Adrenal gland (tissue), 5 donors: Measurements from ENCODE around the gene SIGLEC10.

Source experiments
- POLR2A ChIP-seq, 2 donors: fragments of 450-650 bp; IDR thresholded peaks; one replicate each; pipeline ENCODE4 v1.6.1; 2017; ENCODE audit warnings: antibody characterized with exemption in 2 of 2, mild to moderate bottlenecking in 2 of 2, moderate library complexity in 1 of 2
- TF ChIP-seq, protein P1 (sequence below), 6 experiments: fragments of 450-650 bp in 4 of 6; fragments of 200-600 bp in 2 of 6; sonication (generic) in 1 of 6; IDR thresholded peaks; 1 replicate in 5 of 6; 2 replicates in 1 of 6; pipeline versions ENCODE4 v1.5.1 to v1.8.0; 2016 to 2021; ENCODE audit warnings: antibody characterized with exemption in 6 of 6, mild to moderate bottlenecking in 2 of 6, moderate library complexity in 1 of 6
- donor health status: DM: no; HTN: no; CAD: no.

DNA sequence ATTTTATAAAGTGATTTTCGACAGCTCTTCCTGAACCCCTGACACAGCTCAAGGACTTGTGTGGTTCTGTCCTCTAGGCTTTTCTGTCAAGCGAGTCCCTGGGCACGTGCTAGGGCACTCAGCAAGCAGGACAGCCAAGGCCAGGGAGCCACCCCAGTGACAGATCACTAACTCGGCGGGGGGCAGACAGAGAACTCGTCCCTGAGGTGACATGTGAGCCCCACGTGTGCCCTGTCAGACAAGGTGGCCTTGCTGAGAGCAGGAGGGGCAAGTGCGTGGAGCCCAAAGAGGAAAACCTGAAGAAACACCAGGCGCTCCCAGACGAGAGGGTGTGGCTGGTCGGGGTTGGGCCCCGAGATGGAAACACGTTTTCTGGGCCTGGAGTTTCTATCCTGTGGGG is 56.2 kb downstream of the SIGLEC10 start:
- no peak for TF ChIP-seq POLR2A (IDR thresholded peaks at IDR 0.05)
- TF ChIP-seq, protein P1, sequence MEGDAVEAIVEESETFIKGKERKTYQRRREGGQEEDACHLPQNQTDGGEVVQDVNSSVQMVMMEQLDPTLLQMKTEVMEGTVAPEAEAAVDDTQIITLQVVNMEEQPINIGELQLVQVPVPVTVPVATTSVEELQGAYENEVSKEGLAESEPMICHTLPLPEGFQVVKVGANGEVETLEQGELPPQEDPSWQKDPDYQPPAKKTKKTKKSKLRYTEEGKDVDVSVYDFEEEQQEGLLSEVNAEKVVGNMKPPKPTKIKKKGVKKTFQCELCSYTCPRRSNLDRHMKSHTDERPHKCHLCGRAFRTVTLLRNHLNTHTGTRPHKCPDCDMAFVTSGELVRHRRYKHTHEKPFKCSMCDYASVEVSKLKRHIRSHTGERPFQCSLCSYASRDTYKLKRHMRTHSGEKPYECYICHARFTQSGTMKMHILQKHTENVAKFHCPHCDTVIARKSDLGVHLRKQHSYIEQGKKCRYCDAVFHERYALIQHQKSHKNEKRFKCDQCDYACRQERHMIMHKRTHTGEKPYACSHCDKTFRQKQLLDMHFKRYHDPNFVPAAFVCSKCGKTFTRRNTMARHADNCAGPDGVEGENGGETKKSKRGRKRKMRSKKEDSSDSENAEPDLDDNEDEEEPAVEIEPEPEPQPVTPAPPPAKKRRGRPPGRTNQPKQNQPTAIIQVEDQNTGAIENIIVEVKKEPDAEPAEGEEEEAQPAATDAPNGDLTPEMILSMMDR (IDR thresholded peaks at IDR 0.05) = no peak
